Stimulated activated CD4-positive, alpha-beta T cell treated with anti-CD3 and anti-CD28 coated beads, Interleukin-4, amount 100 ng/mL, for 24 hours (primary cell): ENCODE measurements around the gene ZNF207.
"Not testable (repeated sequence)": the region's sequence is repeated elsewhere in the genome, so short reads cannot be mapped to it uniquely, and the experiment has no call there.

Experiments
- DNase-seq: peaks from one replicate; pipeline ENCODE4 v3.0.0-alpha.2; 2020

The ZNF207 gene

DNA sequence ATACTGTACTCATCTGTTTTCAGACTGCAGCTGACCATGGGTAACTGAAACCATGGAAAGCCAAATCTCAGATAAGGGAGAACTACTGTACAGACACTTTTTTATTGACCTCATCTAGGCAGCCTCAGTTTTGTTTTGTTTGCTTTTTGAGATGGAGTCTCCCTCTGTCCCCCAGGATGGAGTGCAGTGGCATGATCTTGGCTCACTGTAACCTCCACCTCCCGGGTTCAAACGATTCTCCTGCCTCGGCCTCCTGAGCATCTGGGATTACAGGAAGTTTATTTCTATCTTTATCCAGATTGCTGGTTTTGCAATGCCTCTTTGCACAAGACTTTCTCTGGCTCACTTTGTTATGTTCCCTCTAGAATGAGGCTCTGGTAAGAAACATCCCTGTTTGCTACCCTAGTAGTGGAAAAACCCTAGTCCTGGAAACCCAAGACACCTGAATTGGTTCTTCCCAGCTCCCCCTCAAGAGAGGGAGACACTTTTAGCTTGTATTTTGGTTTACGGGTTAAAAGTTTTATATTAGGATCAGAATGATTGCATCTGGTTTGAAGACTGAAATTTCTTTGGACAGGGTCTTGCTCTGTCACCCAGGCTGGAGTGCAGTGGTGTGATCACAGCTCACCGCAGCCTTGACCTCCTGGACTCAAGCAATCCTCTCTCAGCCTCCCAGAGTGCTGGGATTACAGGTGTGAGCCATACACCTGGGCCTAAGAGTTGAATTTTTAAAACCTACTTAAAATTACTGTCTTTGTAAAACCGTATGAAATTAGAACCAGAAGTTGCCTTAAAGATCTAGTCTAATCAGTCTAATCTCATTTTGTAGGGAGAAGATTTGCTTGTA lies 38.9 kb downstream of the ZNF207 start:
- DNase-seq, result no peak

DNA sequence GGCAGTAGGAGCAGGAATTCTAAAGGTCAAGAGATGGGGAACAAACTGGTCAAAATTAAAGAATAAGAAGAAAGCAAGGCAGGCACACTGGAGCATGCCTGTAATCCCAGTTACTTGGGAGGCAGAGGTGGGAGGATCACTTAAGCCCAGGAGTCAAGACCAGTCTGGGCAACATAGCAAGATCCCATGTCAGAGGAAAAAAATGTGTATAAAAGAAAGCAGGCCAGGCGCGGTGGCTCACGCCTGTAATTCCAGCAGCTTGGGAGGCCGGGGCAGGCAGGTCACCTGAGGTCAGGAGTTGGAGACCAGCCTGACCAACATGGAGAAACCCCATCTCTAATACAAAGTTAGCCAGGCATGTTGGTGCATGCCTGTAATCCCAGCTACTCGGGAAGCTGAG lies 43.9 kb downstream of the ZNF207 start:
- no peak for DNase-seq

DNA sequence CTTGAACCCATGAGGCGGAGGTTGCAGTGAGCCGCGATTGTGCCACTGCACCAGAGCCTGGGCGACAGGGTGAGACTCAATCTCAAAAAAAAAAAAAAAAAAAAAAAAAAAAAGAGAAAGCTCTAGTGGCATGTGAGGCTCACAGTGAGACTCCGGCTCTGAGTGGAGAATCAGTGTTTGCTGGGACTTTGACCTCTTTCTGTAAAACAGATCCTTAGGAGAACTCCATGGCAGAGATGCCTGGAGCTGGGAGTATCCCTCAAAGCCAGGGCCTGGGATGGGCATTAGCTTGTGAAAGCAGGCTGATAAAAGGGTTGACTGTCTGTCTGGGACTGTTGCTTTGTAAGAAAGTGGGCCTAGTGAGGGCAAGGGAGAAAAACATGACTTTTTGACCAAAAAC lies 46.4 kb downstream of the ZNF207 start:
- DNase-seq, result no peak

DNA sequence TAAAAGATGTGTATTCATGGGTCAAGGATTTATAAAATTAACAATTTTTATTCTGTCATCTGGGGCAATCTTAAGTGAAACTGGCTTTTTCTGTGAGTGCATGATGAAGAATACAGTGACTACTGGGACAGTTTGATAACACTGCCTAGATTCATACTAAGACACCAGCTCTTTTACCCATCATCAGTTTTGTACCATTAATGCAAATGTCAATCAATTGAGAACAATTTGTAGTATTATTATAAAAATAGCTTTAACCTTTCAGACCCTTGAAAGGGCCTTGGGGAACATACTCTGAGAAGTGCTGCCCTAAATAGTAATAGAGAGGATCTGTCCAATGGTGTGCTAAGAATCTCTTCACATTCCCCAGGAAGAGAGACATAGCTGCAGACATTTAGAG lies 49.0 kb downstream of the ZNF207 start:
- DNase-seq, result no peak

DNA sequence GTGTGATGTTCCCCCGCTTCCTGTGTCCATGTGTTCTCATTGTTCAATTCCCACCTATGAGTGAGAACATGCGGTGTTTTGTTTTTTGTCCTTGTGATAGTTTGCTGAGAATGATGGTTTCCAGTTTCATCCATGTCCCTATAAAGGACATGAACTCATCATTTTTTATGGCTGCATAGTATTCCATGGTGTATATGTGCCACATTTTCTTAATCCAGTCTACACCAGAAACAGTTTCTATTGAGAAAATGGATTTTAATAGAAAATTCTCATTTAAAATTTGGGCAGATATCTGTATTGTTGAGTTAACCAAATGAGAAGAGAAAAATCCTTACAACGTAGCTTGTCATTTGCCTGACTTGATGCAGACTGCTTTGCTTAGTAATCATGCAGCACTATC lies 60.1 kb downstream of the ZNF207 start:
- not testable (repeated sequence) for DNase-seq

DNA sequence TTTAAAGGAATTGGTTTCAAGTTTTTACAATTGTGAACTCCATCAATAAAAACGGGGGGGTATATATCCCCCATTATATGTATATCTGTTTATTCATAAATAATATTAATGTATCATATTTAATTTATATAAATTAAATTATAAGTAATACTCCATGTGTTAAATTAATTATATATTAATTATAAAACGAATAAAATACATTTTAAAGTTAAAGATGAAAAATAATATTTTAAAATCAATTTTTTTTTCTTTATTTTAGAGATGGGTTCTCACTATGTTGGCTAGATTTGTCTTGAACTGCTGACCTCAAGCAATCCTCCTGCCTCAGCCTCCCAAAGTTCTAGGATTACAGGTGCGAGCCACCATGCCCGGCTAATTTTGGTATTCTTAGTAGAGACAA lies 76.9 kb downstream of the ZNF207 start:
- DNase-seq, result no peak

DNA sequence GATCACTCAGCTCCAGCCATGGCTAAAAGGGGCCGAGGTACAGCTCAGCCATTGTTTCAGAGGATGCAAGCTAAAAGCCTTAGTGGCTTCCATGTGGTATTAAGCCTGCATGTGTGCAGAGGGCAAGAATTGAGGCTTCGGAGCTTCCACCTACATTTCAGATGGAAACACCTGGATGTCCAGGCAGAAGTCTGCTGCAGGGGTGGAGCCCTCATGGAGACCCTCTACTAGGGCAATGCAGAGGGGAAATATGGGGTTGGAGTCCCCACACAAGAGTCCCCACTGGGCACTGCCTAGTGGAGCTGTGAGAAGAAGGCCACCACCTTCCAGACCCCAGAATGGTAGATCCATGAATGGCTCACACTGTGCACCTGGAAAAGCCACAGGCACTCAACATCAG lies 79.6 kb downstream of the ZNF207 start:
- no peak for DNase-seq
